ENCODE data around the gene DNAJA4. TPM values are rescaled to one million over a fixed set of nuclear protein-coding genes. Genes with fewer than 3 reads are reported as not detected.

DNAJA4 gene
- polyA plus RNA-seq, 2 of the 4 experiments (the other 2 are of a cell fraction): 0.05 to 0.13 TPM

DNA sequence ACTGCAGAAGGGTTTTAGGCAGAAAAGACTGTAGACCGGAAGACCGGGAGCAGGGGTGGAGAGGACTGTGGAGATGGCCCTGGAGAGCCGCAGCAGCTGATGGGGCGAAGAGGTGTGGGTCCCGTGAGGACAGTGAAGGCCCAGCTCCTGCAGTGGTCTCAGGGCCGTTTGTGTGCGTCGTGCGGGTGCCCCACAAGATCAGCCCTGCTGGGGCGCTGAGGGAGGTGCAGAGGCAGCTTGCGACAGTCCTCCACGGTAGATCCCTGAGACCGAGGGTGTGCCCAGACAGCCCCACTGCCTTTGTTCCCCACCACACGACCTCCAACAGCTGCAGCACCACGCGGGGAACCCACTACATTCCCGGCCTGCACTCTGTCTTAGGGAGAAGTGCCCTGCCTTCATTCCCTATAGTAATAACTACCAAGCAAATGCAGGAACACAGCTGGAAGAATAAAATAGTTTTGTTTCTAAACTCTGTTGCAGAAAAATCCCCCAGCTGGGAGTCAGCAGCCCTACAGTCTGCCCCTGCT lies 56.7 kb downstream of the DNAJA4 start:
- no peak overlapping the region for H3K27ac ChIP-seq
- WGBS (ENCODE audit: missing lambda C conversion rate): 76% methylated on average over 17 of the region's 17 CpGs
- H3K4me2 ChIP-seq: no peak overlapping the region
- H3K4me1 ChIP-seq: peaks cover 8% of the 10 kb centered on the region; the same call in 1 of the 3 replicates
- ChIA-PET POLR2A (interaction anchor here (0.5 to 1.3 kb wide), 2 partner anchors 9 to 328 kb away, joined by 3 to 4 read pairs; no protein-coding TSS in a partner anchor), CTCF (interaction anchor here (0.5 to 15.9 kb wide), 4 partner anchors 14 to 208 kb away, joined by 3 to 169 read pairs (median 3); no protein-coding TSS in a partner anchor)
- no peak overlapping the region for H3K4me3 ChIP-seq
- ATAC-seq: no peak
- no peak for DNase-seq (ENCODE audit: low read depth in 1 of 2, low spot score in 1 of 2)
- TF ChIP-seq, protein P1, sequence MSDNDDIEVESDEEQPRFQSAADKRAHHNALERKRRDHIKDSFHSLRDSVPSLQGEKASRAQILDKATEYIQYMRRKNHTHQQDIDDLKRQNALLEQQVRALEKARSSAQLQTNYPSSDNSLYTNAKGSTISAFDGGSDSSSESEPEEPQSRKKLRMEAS (IDR thresholded peaks at IDR 0.05): no peak
- TF ChIP-seq RNF2 (IDR thresholded peaks at IDR 0.05; ENCODE audit: borderline replicate concordance, low read depth) (no peak), KDM5A (IDR thresholded peaks at IDR 0.05) (no peak), SMC3 (IDR thresholded peaks at IDR 0.05) (no peak), MAFK (IDR thresholded peaks at IDR 0.05; ENCODE audit: partially characterized antibody) (no peak), PHF8 (IDR thresholded peaks at IDR 0.05; ENCODE audit: borderline replicate concordance, low read depth) (no peak), HEYL (CRISPR knock-in tag; IDR thresholded peaks at IDR 0.05) (no peak), CHD2 (IDR thresholded peaks at IDR 0.05; ENCODE audit: low read length, partially characterized antibody) (no peak), TFCP2L1 (CRISPR knock-in tag; IDR thresholded peaks at IDR 0.05) (no peak), POLR2A (IDR thresholded peaks at IDR 0.05; ENCODE audit: low read length) (no peak), MAZ (IDR thresholded peaks at IDR 0.05; ENCODE audit: borderline replicate concordance, low read depth, low read length) (no peak)
- TF ChIP-seq, protein P2, sequence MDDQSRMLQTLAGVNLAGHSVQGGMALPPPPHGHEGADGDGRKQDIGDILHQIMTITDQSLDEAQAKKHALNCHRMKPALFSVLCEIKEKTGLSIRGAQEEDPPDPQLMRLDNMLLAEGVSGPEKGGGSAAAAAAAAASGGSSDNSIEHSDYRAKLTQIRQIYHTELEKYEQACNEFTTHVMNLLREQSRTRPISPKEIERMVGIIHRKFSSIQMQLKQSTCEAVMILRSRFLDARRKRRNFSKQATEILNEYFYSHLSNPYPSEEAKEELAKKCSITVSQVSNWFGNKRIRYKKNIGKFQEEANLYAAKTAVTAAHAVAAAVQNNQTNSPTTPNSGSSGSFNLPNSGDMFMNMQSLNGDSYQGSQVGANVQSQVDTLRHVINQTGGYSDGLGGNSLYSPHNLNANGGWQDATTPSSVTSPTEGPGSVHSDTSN (IDR thresholded peaks at IDR 0.05): no peak
- no peaks in the 10 kb centered on the region for H3K9me3 ChIP-seq
- no peak for FAIRE-seq

DNA sequence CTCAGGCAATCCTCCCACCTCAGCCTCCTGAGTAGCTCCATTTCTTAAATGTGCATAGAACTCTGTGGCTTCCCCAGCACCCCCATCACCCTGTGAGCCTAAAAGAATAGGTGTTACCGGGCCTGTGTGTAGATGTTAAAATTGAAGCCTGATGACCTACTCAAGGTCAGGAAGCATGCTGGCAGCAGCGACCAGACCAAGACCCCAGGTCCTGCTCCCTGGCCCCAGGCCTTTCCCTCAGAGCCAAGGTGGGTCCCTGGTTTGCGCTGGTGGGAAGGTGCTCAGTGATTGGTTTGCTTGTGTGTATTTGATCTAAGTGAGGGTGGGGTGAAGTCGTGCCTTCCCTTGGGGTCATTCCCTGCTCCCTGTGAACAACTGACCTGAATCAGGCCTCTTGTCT lies 57.4 kb downstream of the DNAJA4 start:
- Histone ChIP-seq H3K4me3 (no peak overlapping the region), H3K9me3 (no peaks in the 10 kb centered on the region), H3K4me2 (no peak overlapping the region), H3K4me1 (peaks cover 8% of the 10 kb centered on the region; the same call in 1 of the 3 replicates), H3K27ac (0 out of 6 replicates have a peak overlapping the region, but pooled peaks have one; percentile 25 to 28)
- no peak for DNase-seq (ENCODE audit: low read depth in 1 of 2, low spot score in 1 of 2)
- 66% methylated on average over 4 of the region's 4 CpGs for WGBS (ENCODE audit: missing lambda C conversion rate)
- POLR2A ChIA-PET: interaction anchor here (1.3 to 1.4 kb wide), 2 partner anchors 10 to 22 kb away, joined by 4 read pairs; partner anchors contain the start of gene SKIC8
- no peak for FAIRE-seq
- CTCF ChIA-PET: interaction anchor here (0.5 to 15.9 kb wide), 4 partner anchors 12 to 209 kb away, joined by 3 to 169 read pairs (median 3); no protein-coding TSS in a partner anchor
- TF ChIP-seq RFX5 (IDR thresholded peaks at IDR 0.05): no peak
- TF ChIP-seq, protein P3, sequence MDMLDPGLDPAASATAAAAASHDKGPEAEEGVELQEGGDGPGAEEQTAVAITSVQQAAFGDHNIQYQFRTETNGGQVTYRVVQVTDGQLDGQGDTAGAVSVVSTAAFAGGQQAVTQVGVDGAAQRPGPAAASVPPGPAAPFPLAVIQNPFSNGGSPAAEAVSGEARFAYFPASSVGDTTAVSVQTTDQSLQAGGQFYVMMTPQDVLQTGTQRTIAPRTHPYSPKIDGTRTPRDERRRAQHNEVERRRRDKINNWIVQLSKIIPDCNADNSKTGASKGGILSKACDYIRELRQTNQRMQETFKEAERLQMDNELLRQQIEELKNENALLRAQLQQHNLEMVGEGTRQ (IDR thresholded peaks at IDR 0.05): no peak
- TF ChIP-seq NR3C1 (IDR thresholded peaks at IDR 0.05): no peak
- no peak for TF ChIP-seq CBX8 (IDR thresholded peaks at IDR 0.05)
- TF ChIP-seq TFCP2L1 (CRISPR knock-in tag; IDR thresholded peaks at IDR 0.05): no peak
- TF ChIP-seq, protein P4, sequence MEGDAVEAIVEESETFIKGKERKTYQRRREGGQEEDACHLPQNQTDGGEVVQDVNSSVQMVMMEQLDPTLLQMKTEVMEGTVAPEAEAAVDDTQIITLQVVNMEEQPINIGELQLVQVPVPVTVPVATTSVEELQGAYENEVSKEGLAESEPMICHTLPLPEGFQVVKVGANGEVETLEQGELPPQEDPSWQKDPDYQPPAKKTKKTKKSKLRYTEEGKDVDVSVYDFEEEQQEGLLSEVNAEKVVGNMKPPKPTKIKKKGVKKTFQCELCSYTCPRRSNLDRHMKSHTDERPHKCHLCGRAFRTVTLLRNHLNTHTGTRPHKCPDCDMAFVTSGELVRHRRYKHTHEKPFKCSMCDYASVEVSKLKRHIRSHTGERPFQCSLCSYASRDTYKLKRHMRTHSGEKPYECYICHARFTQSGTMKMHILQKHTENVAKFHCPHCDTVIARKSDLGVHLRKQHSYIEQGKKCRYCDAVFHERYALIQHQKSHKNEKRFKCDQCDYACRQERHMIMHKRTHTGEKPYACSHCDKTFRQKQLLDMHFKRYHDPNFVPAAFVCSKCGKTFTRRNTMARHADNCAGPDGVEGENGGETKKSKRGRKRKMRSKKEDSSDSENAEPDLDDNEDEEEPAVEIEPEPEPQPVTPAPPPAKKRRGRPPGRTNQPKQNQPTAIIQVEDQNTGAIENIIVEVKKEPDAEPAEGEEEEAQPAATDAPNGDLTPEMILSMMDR (IDR thresholded peaks at IDR 0.05): no peak
- no peak for TF ChIP-seq ZC3H11A (IDR thresholded peaks at IDR 0.05)
- no peak for ATAC-seq

DNA sequence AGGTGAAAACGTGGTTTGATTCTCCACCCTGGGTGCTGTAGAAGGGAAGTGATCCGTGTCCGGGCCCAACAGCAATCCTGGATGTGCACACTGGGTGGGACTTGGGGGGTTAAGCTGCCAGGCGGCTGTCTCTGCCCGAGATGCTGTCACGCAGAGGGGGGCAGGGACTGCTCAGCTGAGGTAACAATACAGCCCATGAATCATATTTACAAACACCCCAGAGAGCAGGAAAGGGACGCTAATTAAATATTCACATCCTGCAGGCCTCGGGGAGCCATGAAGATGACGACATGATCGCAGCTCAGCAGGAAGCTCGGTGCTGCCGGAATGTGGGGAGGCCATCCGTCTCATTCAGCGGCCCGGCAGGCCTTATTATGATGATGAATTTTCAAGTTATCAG lies 57.9 kb downstream of the DNAJA4 start:
- POLR2A ChIA-PET: interaction anchor here (1.3 to 1.4 kb wide), 2 partner anchors 10 to 23 kb away, joined by 4 read pairs; partner anchors contain the start of gene SKIC8
- CTCF ChIA-PET: interaction anchor here (0.7 to 15.9 kb wide), 4 partner anchors 9 to 107 kb away, joined by 3 to 169 read pairs (median 4); no protein-coding TSS in a partner anchor
- peak in 1 of 2 experiments; percentile 35 for DNase-seq (ENCODE audit: low read depth in 1 of 2, low spot score in 1 of 2)
- peak overlapping the region in 1 of 2 experiments; percentile 28; a peak in 1 of 6 replicates for H3K27ac ChIP-seq
- WGBS (ENCODE audit: missing lambda C conversion rate): 50% methylated on average over 15 of the region's 15 CpGs
- H3K4me2 ChIP-seq: peak overlapping the region; percentile 23; the same call in 2 of the 3 replicates
- ATAC-seq: peak in 1 of 2 experiments; percentile 33; a peak in 2 of 6 replicates
- no peak for TF ChIP-seq RCOR1 (IDR thresholded peaks at IDR 0.05; ENCODE audit: low read depth, low read length)
- TF ChIP-seq, protein P5, sequence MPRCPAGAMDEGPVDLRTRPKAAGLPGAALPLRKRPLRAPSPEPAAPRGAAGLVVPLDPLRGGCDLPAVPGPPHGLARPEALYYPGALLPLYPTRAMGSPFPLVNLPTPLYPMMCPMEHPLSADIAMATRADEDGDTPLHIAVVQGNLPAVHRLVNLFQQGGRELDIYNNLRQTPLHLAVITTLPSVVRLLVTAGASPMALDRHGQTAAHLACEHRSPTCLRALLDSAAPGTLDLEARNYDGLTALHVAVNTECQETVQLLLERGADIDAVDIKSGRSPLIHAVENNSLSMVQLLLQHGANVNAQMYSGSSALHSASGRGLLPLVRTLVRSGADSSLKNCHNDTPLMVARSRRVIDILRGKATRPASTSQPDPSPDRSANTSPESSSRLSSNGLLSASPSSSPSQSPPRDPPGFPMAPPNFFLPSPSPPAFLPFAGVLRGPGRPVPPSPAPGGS (IDR thresholded peaks at IDR 0.05): no peak
- TF ChIP-seq CBX2 (IDR thresholded peaks at IDR 0.05; ENCODE audit: borderline replicate concordance, low read depth): no peak
- TF ChIP-seq HOXA7 (CRISPR knock-in tag; IDR thresholded peaks at IDR 0.05): no peak
- no peak for TF ChIP-seq BHLHE40 (IDR thresholded peaks at IDR 0.05; ENCODE audit: low read depth, low read length)
- no peak for TF ChIP-seq POLR2AphosphoS2 (conservative IDR thresholded peaks at IDR 0.05; ENCODE audit: low read length)
- no peak for TF ChIP-seq JUN (IDR thresholded peaks at IDR 0.05)
- H3K4me3 ChIP-seq: no peak overlapping the region
- no peak for FAIRE-seq
- no peaks in the 10 kb centered on the region for H3K9me3 ChIP-seq
- H3K4me1 ChIP-seq: peaks cover 8% of the 10 kb centered on the region; the same call in 1 of the 3 replicates

Measured in A549 (cell line).